Right lobe of liver (tissue), 6 donors: ENCODE results near the gene FGF14. TPM values are rescaled to one million over a fixed set of nuclear protein-coding genes. Genes with fewer than 3 reads are reported as not detected.

Experiments used
- ATAC-seq, 4 donors: fragments of 200-7000 bp; cut with Tn5 transposase; one replicate each; pipeline ENCODE4 v1.9.1; 2020; ENCODE audit warnings: mild to moderate bottlenecking in 4 of 4, moderate library complexity in 4 of 4
- DNase-seq, 3 donors: peaks; one replicate each; pipeline ENCODE4 v3.0.0-alpha.2; 2020
- H3K27ac ChIP-seq, 3 donors: fragments of 200-600 bp; one replicate each; pipeline ENCODE4 v1.8.0; 2022
- H3K27me3 ChIP-seq, 2 donors: fragments of 200-600 bp; one replicate each; pipeline ENCODE4 v1.8.0; 2022
- H3K36me3 ChIP-seq, 4 donors: fragments of 200-600 bp; sonication (generic) in 1 of 4; one replicate each; pipeline versions ENCODE4 v1.5.1 to v1.8.0; 2017 to 2022; ENCODE audit warnings: control low read depth in 1 of 4
- H3K4me1 ChIP-seq, 4 donors: fragments of 200-600 bp; sonication (generic) in 1 of 4; one replicate each; pipeline versions ENCODE4 v1.5.1 to v1.8.0; 2017 to 2022; ENCODE audit warnings: control low read depth in 1 of 4
- H3K4me3 ChIP-seq, 3 donors: fragments of 200-600 bp; one replicate each; pipeline ENCODE4 v1.8.0; 2022
- H3K9me3 ChIP-seq, 4 donors: fragments of 200-600 bp; sonication (generic) in 1 of 4; one replicate each; pipeline versions ENCODE4 v1.5.1 to v1.8.0; 2017 to 2022; ENCODE audit warnings: control low read depth in 1 of 4
- CTCF ChIP-seq, 4 donors: fragments of 200-600 bp in 3 of 4; fragments of 450-650 bp in 1 of 4; IDR thresholded peaks; one replicate each; pipeline versions ENCODE4 v1.5.1 to v1.8.0; 2016 to 2022; ENCODE audit warnings: antibody characterized with exemption in 4 of 4, mild to moderate bottlenecking in 2 of 4
- POLR2A ChIP-seq: fragments of 450-650 bp; IDR thresholded peaks from one replicate; pipeline ENCODE4 v1.6.1; 2017; ENCODE audit warnings: antibody characterized with exemption, mild to moderate bottlenecking
- WGBS: methylation state at CpG from one replicate; pipeline ENCODE4 v1.1.6; 2018; ENCODE audit warnings: low coverage, low lambda C conversion rate; ENCODE audit not compliant: insufficient coverage; ENCODE audit errors: missing lambda C conversion rate; 5-methylcytosine and 5-hydroxymethylcytosine counted together
- intact Hi-C, 2 donors: fragments of 100-400 bp; cut with DNase I; formaldehyde crosslinking; loops; one replicate each; pipeline versions ENCODE4 v1.11.2 to v1.14.1; 2022
- total RNA-seq, 6 experiments: library from RNA; depleted of rRNA in 2 of 6; stranded (reverse); fragments of >200 nt in 2 of 6; fragmentation: NEBNext Ultra II Directional in 3 of 6; extraction: Animal tissue kit (Norgen Biotek cat#: 25700) in 3 of 6; gene quantifications; one replicate each; pipeline versions ENCODE4 v1.1.0 to v1.2.4, GENCODE V29; 2016 to 2023
- donor health status: DM: no; HTN: yes; CAD: no.
- donor health status: DM: no; HTN: no; CAD: no.
- donor health status: DM: no; HTN: no; CAD: no.
- donor health status: DM: no; HTN: yes; CAD: no.
- donor health status: DM: no; HTN: yes; CAD: no.

Gene FGF14
- total RNA-seq, 6 experiments from 2014 or later = 0.42 to 6.3 (median 1.2) TPM

GRCh38 chr13:102311419-102311796 is 90.4 kb downstream of the FGF14 start:
- TF ChIP-seq POLR2A (no peak), CTCF (IDR thresholded peaks at IDR 0.05) (no peak)
- H3K4me1 ChIP-seq = no peaks in the 10 kb centered on the region
- no peak overlapping the region for H3K27ac ChIP-seq
- DNase-seq = no peak
- 71% methylated on average over 5 of the region's 5 CpGs for WGBS
- H3K27me3 ChIP-seq = no peaks in the 10 kb centered on the region
- no peak for ATAC-seq
- no peaks in the 10 kb centered on the region for H3K9me3 ChIP-seq
- H3K4me3 ChIP-seq = no peak overlapping the region
- no peaks in the 10 kb centered on the region for H3K36me3 ChIP-seq
- intact Hi-C loops = no loop called here

- no peak overlapping the region for H3K27ac ChIP-seq
- no peaks in the 10 kb centered on the region for H3K36me3 ChIP-seq
- H3K27me3 ChIP-seq = no peaks in the 10 kb centered on the region
- intact Hi-C loops = no loop called here
- ATAC-seq (no peak), DNase-seq (no peak)
- WGBS = 92% methylated on average over 2 of the region's 4 CpGs
- TF ChIP-seq POLR2A = no peak
- TF ChIP-seq CTCF (IDR thresholded peaks at IDR 0.05) = no peak
- no peak overlapping the region for H3K4me3 ChIP-seq
- no peaks in the 10 kb centered on the region for H3K9me3 ChIP-seq
- H3K4me1 ChIP-seq = no peaks in the 10 kb centered on the region
Observed at GRCh38 chr13:102310691-102311418, 91.0 kb downstream of the FGF14 start.

- no peak overlapping the region for H3K4me3 ChIP-seq
- H3K36me3 ChIP-seq = no peaks in the 10 kb centered on the region
- intact Hi-C loops = no loop called here
- no peaks in the 10 kb centered on the region for H3K27me3 ChIP-seq
- no peak overlapping the region for H3K27ac ChIP-seq
- DNase-seq (no peak), ATAC-seq (no peak)
- TF ChIP-seq POLR2A (no peak), CTCF (IDR thresholded peaks at IDR 0.05) (no peak)
- WGBS = 94% methylated on average over 4 of the region's 9 CpGs
- H3K4me1 ChIP-seq = no peaks in the 10 kb centered on the region
- no peaks in the 10 kb centered on the region for H3K9me3 ChIP-seq
Observed at GRCh38 chr13:102309110-102309509, 92.7 kb downstream of the FGF14 start.

- Histone ChIP-seq H3K27ac (no peak overlapping the region), H3K27me3 (no peaks in the 10 kb centered on the region), H3K9me3 (no peaks in the 10 kb centered on the region), H3K36me3 (no peaks in the 10 kb centered on the region), H3K4me1 (peaks cover 0 to 4% (median 0%) of the 10 kb centered on the region in 4 donors), H3K4me3 (no peak overlapping the region)
- intact Hi-C loops = no loop called here
- DNase-seq = no peak
- WGBS = 0% methylated on average over 1 of the region's 1 CpG
- ATAC-seq = peak in 3 of 4 donors; percentile 24 to 64 (median 63)
- TF ChIP-seq POLR2A (no peak), CTCF (IDR thresholded peaks at IDR 0.05) (no peak)
Observed at GRCh38 chr13:102302534-102302933, 99.3 kb downstream of the FGF14 start.
